GM18520 (cell line): ENCODE data around the gene GOLGA1.
"Not testable (repeated sequence)": the region's sequence is repeated elsewhere in the genome, so short reads cannot be mapped to it uniquely, and the experiment has no call there.

Experiments
- ATAC-seq: cut with Tn5 transposase; IDR thresholded peaks from one replicate; pipeline ENCODE4 v1.9.1; 2021; ENCODE audit not compliant: unreplicated experiment

The GOLGA1 gene

DNA sequence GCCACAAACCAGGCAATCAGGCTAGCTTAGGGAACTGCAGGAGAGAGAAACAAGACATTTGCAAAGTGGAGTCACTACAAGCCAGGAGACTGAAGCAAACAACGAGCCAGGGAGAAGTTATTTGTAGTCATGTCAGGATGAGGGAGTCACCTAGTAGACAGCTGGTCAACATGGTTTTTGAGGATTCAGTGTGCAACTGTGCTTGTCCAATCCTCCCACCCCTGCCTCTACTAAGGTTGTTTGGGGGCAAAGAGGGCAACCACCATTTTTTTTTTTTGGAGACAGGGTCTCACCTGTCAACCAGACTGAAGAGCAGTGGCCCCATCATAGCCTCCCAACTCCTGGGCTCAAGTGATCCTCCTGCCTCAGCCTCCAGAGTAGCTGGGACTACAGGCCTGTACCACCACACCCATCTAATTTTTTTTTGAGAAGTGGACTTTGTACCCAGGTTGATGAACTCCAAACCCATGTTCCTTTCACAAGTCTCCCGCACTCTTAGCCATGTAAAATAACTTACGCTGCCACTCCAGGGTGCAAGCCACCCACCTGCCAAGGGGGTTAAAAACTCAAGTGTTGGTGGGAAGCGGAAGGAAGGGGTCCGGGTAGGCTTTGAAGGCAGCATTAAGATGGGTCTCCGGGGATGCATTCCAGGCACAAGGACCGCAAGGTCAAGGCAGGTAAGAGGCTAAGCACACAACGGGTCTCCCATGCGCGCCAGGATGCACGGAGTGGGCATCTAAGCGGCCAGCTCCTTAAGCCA is 80.1 kb downstream of the GOLGA1 start:
- no peak for ATAC-seq

DNA sequence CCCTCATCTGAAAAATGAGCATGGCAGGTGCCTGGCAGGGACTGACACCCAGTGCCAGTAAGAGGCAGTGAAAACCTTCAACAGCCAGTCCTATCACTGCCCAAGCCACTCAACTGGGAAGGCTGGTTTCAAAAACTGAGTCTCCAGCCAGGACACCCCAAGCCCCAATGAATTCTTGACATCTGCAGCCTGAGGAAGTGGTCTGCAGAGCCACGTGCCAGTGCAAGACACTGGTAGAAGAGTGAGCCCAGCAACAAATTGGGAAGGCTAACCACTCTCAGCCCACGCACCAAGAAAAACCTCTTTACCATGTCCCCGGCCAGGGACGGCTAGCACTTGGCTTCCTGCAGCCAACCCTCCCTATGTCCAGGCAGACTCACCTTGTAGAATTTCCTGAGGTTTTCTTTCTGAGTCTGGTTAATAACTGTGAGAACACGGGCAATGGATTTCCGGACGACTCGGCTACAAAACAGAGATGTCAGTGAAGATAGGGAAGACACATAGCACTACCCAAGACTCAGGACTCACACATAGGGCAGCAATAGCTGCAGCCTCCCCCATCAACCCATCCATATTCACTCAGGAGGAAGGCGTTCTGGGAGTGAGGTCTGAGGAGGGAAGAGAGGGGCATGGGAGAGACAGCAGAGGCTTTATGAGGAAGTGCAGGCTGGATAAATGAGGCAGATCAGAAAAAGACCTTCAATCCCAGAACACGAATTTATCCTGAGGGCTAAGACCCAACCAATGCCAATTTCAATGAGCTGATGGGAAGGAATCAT is 80.9 kb downstream of the GOLGA1 start:
- ATAC-seq = no peak

DNA sequence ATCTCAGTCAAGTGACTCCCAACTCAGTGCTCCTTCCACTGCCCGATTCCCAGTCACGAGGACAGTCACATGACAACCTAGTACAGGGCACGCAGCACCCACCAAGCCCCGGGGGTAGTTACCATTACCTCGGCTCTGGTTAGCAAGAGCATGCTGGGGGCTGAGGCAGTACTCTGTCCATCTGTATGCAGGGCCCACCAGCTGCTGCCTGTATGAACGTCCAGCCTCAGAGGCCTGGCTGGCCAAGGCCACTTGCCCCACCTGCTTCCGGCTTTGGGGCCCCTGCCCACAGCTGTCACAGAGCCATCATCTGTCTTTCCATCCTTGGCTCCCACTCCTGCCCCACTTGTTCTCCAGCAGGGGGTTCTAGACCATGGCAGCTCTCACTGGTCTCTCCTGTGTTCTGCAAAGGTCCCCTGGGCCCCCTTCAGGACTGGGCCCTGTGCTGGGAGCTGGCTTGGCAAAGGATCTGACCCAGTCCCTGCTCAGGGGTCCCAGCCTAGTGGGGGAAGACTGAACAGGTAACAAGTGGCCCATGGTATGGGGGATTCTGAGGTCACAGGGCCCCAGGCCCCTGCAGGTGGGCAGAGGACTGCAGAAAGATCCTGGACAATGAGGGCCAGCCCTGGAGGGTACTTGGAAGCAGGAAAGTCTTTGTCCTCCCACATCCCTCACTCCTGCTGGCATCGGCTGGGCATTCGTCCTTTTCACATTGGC is 82.4 kb downstream of the GOLGA1 start:
- no peak for ATAC-seq

DNA sequence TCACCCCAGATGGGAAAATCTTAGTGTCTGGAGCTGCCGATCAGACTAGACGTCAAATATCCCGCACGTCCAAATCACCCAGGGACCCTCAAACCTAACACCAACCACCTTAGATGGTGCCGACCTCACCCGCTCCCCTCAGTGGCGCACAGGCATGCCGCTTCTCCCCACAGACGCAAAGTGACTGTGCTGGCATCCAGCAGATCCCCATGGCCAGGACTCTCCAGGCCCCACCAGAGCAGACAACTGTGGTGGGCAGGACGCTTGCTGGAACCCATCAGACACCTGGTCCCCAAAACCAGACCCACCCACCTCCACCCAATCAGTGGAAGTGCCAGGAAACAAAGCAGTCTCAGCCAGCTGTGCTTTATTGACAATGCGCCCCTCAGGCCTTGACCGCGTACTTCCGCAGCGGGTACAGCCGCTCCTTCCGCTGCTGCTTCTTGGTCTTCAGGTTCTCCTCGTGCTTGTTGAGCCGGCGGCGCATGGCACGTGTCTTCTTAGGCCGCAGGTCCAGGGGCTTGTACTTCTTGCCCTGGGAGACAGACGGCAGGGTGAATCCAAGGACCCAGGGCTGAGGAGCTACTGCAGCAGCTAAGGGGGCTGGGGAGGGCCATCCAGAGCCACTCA is 83.2 kb downstream of the GOLGA1 start:
- ATAC-seq = no peak

DNA sequence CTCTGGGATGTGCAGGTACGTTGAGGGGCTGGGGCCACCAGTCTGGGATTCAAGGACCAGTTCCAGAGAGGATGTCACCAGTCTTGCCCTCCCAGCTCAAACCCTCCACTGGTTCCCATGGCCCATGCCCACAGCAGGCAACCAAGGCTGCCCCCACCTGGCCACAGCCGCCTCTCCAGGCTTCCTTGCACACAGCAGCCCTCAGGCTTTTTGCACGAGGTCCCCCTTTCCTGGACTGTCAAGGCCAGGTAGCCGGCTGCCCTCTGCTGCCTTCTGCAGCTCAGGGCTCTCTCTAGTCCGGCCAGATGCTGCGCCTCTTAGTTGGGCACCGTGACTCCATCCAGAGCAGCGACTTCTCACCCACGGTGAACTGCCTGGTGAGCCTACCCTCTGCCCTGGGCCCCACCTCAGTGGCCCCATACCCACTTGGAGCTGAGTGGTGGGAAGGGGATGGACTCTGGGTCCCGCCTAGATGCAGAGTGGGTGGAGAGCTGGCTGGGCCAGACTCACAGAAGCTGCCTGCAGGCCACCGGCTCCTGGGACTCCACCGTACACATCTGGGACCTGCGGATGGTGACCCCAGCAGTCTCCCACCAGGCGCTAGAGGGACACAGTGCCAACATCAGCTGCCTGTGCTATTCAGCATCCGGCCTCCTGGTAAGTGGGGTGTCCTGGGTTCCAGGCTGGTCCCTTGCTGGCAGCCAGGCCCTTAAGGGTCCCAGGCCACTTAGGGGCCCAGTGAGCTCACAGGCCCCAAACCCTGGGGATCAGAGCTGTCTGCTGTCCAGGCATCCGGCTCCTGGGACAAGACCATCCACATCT is 84.7 kb downstream of the GOLGA1 start:
- ATAC-seq = no peak

DNA sequence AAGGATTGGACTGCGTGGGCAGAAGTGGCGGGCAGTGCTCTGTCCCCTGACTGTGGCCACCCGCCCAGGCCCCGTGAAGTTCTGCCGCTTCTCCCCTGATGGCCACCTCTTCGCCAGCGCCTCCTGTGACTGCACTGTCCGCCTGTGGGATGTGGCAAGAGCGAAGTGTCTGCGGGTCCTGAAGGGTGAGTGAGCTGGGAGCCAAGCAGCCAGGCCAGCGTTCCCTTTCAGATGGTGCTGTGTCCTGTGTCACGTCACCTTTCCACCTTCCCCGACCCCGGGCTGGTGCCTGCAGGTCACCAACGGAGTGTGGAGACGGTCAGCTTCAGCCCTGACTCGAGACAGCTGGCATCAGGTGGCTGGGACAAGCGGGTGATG is 85.3 kb downstream of the GOLGA1 start:
- no peak for ATAC-seq

DNA sequence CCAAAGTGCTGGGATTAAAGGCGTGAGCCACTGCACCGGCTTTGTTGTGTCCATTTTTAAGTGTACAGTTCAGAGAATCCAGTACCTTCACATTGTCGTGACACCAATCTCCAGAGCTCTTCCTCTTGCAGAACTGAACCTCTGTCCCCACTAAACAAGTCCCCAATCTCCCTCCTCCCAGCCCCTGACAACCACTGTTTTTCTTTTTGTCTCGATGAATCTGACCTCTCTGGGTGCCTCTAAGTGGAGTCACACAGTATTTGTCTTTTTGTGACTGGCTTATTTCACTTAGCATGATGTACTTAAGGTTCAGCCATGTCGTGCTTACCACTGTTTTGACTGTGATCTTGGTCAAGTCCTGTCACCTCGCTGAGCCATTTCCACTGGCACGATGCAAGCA is 86.1 kb downstream of the GOLGA1 start:
- no peak for ATAC-seq

DNA sequence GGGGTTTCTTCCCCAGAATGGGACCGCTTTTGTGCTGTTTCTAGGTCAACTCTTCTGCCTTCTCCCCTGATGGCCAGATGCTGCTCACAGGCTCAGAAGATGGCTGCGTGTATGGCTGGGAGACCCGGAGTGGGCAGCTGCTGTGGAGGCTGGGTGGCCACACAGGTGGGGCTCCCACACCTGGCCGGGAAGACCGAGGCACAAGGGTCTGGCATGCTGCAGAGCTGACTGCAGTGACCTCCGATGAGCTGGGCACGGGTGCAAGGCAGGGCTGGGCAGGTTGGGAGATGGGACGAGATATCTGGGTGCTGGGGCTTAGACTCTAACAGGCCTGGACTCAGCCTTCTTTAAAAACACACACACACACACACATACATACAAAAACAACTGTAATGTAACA is 86.7 kb downstream of the GOLGA1 start:
- no peak for ATAC-seq

DNA sequence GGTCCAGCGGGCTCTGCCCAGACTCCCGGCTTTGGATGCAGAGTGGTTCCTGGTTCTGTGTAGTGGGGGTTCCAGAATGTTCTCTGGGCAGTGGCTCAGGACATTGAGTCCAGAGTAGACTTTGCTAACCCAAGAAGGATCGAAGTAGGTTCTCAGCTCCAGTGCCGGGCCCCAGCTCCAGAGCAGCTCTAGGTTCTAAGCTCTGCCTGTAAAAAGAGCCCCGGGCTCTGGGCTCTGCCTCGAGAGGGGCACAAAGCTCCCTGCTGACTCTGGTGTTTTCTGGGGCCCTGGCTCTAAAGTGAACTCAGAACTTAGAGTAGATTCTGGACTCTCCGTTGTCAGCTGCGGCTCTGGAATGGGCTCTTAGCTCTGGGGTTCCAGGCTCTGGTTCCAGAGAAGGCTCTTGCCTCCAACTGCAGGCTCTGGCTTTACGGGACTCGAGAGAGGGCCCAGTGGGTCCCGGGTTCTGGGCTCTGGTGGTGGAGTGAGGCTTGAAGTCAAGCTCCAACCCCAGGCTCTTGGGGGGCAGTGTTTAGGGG is 87.2 kb downstream of the GOLGA1 start:
- ATAC-seq = peak; percentile 10

DNA sequence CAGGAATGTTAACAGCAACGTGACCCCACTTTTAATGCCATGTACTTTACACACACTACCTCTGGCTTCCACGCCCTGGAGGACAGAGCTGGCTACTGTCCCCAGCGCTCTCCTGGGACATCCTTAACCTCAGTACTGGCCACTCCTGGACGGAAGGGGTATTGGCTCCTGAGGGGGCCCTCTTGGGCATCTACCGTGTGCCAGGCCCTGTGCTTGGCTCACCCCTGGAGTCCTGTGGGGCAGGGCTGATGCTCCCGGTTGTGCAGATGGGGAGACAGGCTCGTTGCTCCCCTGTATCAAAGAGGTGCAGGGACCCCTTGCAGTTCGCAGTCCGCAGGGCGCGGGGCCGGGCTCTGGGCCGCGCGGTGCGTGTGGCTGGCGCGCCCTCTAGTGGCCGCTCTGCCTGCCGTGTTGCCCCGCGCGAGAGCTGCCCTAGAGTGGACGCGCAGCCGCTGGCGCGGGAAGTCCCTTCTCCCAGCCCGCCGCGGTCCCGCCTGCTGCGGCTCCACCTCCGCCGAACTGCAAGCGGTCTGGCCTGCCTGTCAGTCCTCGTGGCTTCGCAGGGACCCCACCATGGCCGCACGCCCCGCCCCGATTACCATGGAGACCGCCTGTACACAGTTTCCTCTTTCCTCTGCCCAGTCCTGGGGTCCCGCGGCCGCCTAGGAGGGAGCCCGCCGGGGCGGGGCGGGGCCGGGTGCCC is 87.9 kb downstream of the GOLGA1 start, which contains the start of gene WDR38:
TSS of gene WDR38 (plus strand) at position 632 of the 703 bp plus-strand sequence. CDS start 72 bp downstream, outside the sequence.
- ATAC-seq = peak; percentile 54

DNA sequence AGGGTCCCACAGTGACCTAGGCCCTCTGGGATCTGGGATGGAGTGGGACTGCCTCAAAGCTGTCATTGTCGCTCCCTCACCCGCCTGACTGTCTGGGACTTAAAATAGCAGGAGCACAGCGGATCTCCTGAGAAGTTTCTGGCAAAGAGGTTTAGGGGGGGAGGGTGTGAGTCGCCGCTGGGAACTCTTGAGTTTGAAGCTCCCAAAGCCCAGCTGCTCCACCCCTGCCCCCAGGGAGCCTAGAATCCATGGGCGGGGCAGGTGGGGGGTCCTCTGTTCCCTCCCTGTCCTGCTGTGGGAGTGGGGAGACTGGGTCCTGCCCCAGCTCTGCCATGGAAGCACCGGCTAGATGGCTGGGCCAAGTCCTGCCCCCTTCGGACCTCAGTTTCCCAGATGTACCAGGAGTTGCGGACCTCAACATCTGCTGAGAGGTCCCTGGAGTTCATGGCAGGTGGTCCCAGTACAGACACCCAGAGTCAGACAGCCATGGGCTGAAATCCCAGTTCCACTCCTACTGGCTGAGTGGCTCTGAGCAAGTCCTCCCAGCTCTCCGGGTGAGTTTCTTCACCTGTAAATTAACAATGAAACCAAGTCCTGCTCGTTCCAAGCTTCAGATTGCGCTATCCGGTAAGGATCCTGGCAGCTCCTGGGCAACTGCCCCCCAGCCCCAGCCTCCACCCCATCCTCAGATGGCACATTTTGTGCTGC is 88.6 kb downstream of the GOLGA1 start:
- no peak for ATAC-seq

DNA sequence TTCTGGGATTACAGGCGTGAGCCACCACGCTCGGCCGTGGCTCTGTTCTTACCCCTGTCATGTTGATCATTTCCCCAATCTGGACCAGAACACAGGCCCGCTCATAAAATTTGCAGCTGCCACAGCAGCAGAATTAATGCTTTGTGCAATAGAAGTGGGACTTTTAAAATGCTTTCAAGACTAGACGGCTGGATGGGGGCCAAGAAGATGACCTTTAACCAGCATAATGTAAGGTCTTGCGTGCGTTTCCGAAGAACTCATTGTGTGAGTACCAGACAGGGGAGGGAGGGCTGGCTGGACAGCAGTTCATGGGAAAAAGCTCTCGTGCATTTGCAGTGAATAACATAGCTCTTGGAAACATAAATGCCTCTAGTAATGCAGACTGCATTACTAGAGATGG is 91.1 kb downstream of the GOLGA1 start:
- no peak for ATAC-seq

DNA sequence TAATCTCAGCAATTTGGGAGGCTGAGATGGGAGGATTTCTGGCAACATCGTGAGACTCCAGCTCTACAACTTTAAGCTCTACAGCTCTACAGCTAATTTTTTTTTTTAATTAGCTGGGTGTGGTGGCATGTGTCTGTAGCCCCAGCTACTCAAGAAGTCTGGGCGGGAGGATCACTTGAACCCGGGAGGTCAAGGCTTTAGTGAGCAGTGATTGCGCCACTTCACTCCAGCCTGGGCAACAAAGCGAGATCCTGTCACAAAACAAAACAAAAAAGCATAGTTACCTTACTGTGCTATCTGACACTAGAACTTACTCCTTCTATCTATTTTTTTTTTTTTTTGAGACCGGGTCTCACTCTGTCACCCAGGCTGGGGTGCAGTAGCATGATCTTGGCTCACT is 93.9 kb downstream of the GOLGA1 start:
- no peak for ATAC-seq

DNA sequence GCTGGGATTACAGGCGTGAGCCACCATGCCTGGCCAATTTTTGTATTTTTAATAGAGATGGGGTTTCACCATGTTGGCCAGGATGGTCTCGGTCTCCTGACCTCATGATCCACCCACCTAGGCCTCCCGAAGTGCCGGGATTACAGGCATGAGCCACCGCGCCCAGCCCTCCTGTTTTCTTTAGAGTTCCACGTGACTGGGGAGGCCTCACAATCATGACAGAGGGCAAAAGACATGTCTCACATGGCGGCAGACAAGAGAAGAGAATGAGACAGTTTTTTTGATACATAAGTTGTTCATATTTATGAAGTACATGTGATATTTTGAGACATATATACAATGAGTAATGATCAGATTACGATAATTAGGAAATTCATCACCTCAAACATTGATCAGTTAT is 94.4 kb downstream of the GOLGA1 start:
- not testable (repeated sequence) for ATAC-seq

DNA sequence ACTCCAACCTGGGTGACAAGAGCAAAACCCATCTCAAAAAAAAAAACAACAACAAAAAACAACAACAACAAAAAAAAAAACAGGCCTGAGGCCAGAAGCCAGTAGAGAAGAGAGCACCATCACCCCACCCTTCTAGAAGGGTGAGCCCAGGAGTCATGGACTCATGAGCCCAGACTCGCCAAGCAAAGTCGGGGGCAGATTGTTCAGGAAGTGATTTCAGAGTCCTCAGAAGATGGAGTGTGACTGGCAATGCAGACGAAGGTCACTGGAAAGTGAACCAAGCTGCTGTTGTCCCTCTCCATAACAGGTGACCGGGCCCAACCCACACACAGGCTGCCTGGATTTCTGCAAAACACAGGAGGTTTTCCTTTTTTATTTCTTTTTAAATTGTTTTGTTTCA is 96.6 kb downstream of the GOLGA1 start:
- ATAC-seq = no peak

DNA sequence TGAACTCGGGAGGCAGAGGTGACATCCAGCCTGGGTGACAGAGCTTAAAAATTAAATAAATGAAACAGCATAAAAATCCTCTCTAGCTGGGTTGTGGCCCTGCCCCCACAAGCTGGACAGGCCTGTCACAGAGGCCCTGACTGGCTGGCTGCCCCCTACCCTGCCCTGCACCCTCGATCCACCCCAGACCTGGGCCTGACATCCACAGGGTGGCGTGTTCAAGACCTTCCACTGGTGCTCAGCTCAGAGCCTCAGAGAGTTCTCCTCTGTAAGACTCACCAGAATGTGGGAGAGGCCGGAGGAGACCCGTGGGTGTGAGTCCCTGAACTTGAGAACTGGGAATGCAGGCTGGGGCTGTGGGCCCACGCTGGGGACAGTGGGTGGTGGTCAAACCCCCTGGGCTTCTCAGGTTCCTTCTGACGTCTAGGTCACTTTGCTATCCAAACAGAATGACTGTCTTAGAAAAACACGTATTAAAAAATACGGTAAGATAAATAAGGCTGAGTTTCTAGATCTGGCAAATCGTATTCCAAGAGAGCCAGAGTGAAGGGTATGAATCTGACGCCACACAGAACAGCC is 97.3 kb downstream of the GOLGA1 start:
- no peak for ATAC-seq

DNA sequence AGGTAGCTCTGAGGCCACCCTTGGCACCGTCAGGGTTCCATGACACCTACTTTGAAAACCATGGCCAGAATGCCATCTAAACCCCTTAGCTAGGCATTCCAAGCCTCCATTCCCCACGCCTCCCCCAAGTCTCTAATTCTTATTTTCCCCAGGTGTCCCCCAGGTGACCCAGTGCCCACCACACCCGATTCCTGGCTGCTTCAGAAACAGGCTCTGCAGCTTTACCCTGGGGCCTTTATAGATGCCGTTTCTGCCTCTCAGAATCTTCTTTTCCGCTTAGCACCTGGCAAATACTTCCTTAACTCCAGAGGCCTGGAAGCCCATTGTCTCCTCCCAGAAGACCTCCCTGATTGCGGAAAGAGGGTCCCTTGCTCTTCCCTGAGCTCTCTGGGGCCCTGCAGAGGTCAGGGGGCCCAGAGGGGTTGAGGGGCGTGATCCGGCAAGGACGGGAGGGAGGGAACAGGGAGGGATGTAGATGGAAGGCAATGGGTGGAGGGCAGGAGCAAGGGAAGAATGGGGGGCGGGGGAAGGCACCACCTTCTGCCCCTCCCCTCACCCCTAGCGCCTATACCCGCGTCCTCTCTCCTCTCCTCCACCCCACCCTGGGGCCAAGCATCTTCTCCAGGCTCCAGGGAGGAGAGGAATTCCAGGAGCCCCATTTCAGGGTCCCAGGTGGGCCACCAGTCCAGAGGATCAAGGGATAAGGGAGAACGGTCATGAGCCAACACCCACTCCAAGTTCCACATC is 99.6 kb downstream of the GOLGA1 start:
- ATAC-seq = no peak

DNA sequence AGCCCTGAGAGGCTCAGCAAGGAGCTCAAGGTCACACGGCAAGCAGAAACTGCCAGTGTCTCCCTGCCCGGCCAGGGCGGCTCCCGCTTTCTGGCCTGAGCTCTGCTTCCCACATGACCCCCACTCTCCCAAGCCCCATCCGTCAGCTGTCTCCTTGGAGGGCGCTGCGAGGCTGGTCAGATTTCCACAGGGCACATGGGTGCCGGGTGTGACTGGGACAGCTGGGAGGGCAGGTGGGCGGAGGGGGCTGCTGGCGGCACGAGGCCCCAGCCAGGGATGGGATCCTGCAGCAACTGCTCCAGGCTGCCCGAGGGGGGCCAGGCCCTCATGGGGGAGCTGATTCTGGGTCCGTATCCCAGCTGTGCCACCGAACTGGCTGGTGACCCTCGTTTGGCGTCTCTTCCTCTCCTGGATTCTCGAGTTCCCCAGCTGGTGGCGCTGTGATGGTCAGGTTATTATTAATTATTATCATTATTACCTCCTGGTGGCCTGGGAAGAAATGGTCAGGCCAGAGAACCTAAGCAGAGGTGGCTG is 100.5 kb downstream of the GOLGA1 start:
- no peak for ATAC-seq
